Neuronal stem cell (in vitro differentiated cells): Measurements from ENCODE around the gene VASP.

Experiments used
- DNase-seq: peaks from one replicate; pipeline ENCODE4 v3.0.0-alpha.2; 2013; ENCODE audit warnings: low spot score
- H2AFZ ChIP-seq: one replicate; pipeline ENCODE4 v1.6.1; 2013; ENCODE audit warnings: mild to moderate bottlenecking, low read length, inconsistent platforms
- H2AK5ac ChIP-seq: 2 replicates; pipeline ENCODE4 v1.6.1; 2013; ENCODE audit warnings: low read depth, mild to moderate bottlenecking, inconsistent platforms, low read length, moderate library complexity, mixed read lengths
- H2BK120ac ChIP-seq: 2 replicates; pipeline ENCODE4 v1.6.1; 2013; ENCODE audit warnings: low read depth, mild to moderate bottlenecking, inconsistent platforms, low read length, moderate library complexity, mixed read lengths
- H2BK12ac ChIP-seq: one replicate; pipeline ENCODE4 v1.6.1; 2013; ENCODE audit warnings: low read length, inconsistent platforms
- H2BK15ac ChIP-seq: 2 replicates; pipeline ENCODE4 v1.6.1; 2013; ENCODE audit warnings: mild to moderate bottlenecking, low read length, inconsistent platforms, mixed read lengths
- H2BK5ac ChIP-seq: one replicate; pipeline ENCODE4 v1.6.1; 2013; ENCODE audit warnings: inconsistent platforms, mild to moderate bottlenecking, low read length, moderate library complexity
- H3K14ac ChIP-seq: one replicate; pipeline ENCODE4 v1.6.1; 2013; ENCODE audit warnings: low read length, inconsistent platforms
- H3K18ac ChIP-seq: 2 replicates; pipeline ENCODE4 v1.6.1; 2013; ENCODE audit warnings: low read length, inconsistent platforms
- H3K23ac ChIP-seq: 2 replicates; pipeline ENCODE4 v1.6.1; 2013; ENCODE audit warnings: low read depth, mild to moderate bottlenecking, mixed read lengths, low read length, inconsistent platforms; ENCODE audit not compliant: poor library complexity
- H3K27ac ChIP-seq: replicated peaks from 3 replicates; pipeline ENCODE4 v1.5.1; 2013; ENCODE audit warnings: low read length, inconsistent platforms
- H3K27me3 ChIP-seq, 3 experiments: 2 replicates each; pipeline ENCODE4 v1.6.1; 2013; ENCODE audit warnings: low read length in 3 of 3, mild to moderate bottlenecking in 2 of 3, inconsistent platforms in 1 of 3, low read depth in 1 of 3, mixed read lengths in 1 of 3, moderate library complexity in 1 of 3; ENCODE audit not compliant: control insufficient read depth in 3 of 3, insufficient read depth in 3 of 3
- H3K36me3 ChIP-seq, 2 donors: replicated peaks in 1 of 2; 2 replicates each; pipeline ENCODE4 v1.6.1; 2013; ENCODE audit warnings: low read length in 2 of 2; ENCODE audit not compliant: control insufficient read depth in 2 of 2, insufficient read depth in 2 of 2
- H3K4ac ChIP-seq: 2 replicates; pipeline ENCODE4 v1.6.1; 2013; ENCODE audit warnings: inconsistent platforms, mild to moderate bottlenecking, low read length, moderate library complexity
- H3K4me1 ChIP-seq, 2 donors: 1 replicate in 1 of 2; 2 replicates in 1 of 2; pipeline ENCODE4 v1.6.1; 2013; ENCODE audit warnings: low read length in 2 of 2, low read depth in 1 of 2; ENCODE audit not compliant: control insufficient read depth in 2 of 2, insufficient read depth in 1 of 2
- H3K4me2 ChIP-seq: one replicate; pipeline ENCODE4 v1.6.1; 2013; ENCODE audit warnings: mild to moderate bottlenecking, low read length, inconsistent platforms; ENCODE audit not compliant: insufficient read depth, poor library complexity, severe bottlenecking
- H3K4me3 ChIP-seq, 2 donors: 2 replicates each; pipeline ENCODE4 v1.5.1; 2013; ENCODE audit warnings: low read length in 2 of 2, mild to moderate bottlenecking in 2 of 2, inconsistent platforms in 1 of 2, moderate library complexity in 1 of 2
- H3K79me1 ChIP-seq: one replicate; pipeline ENCODE4 v1.6.1; 2013; ENCODE audit warnings: low read depth, mild to moderate bottlenecking, inconsistent platforms, low read length, moderate library complexity
- H3K9ac ChIP-seq: one replicate; pipeline ENCODE4 v1.6.1; 2013; ENCODE audit warnings: mild to moderate bottlenecking, low read depth, low read length, inconsistent platforms; ENCODE audit not compliant: poor library complexity
- H3K9me3 ChIP-seq, 2 donors: replicated peaks in 1 of 2; 2 replicates each; pipeline versions ENCODE3 to v1.6.1; 2013; ENCODE audit warnings: low read length in 2 of 2, mild to moderate bottlenecking in 2 of 2, inconsistent platforms in 1 of 2, low read depth in 1 of 2, mixed read lengths in 1 of 2, moderate library complexity in 1 of 2; ENCODE audit not compliant: control insufficient read depth in 2 of 2, insufficient read depth in 1 of 2
- H4K8ac ChIP-seq: one replicate; pipeline ENCODE4 v1.6.1; 2013; ENCODE audit warnings: low read depth, mild to moderate bottlenecking, inconsistent platforms, low read length, moderate library complexity
- H4K91ac ChIP-seq: one replicate; pipeline ENCODE4 v1.6.1; 2013; ENCODE audit warnings: low read length, low read depth, mild to moderate bottlenecking, inconsistent platforms; ENCODE audit not compliant: poor library complexity
- WGBS, 2 donors: extraction: QIAGEN DNeasy Blood & Tissue Kit; methylation state at CpG; one replicate each; pipeline ENCODE4 v1.1.7; 2013; ENCODE audit warnings: missing lambda C conversion rate in 2 of 2, mixed read lengths in 1 of 2; ENCODE audit not compliant: insufficient read length in 2 of 2, insufficient replicate concordance in 1 of 2; ENCODE audit errors: extremely low coverage in 2 of 2; 5-methylcytosine and 5-hydroxymethylcytosine counted together

The VASP gene

GRCh38 chr19:45476304-45476703 is 31.0 kb upstream of the VASP start:
- H3K23ac ChIP-seq, result no peak overlapping the region
- H2BK12ac ChIP-seq, result no peak overlapping the region
- H3K79me1 ChIP-seq, result no peaks in the 10 kb centered on the region
- no peak overlapping the region for H2AK5ac ChIP-seq
- no peak overlapping the region for H4K8ac ChIP-seq
- no peak overlapping the region for H4K91ac ChIP-seq
- H2AFZ ChIP-seq, result no peak overlapping the region
- WGBS, 2 donors, result no CpG with 5 or more reads among the region's 5 CpGs
- no peak for DNase-seq
- no peak overlapping the region for H3K4me3 ChIP-seq
- no peaks in the 10 kb centered on the region for H3K9me3 ChIP-seq
- no peak overlapping the region for H3K9ac ChIP-seq
- no peak overlapping the region for H2BK15ac ChIP-seq
- peak overlapping the region; percentile 44 for H3K18ac ChIP-seq
- no peak overlapping the region for H2BK5ac ChIP-seq
- H3K4ac ChIP-seq, result no peak overlapping the region
- peaks cover 0 to 28% (median 0%) of the 10 kb centered on the region in 3 experiments for H3K27me3 ChIP-seq
- peaks cover 6 to 8% of the 10 kb centered on the region in 2 donors for H3K4me1 ChIP-seq
- no peak overlapping the region for H3K27ac ChIP-seq
- no peak overlapping the region for H3K4me2 ChIP-seq
- no peak overlapping the region for H3K14ac ChIP-seq
- H3K36me3 ChIP-seq, result no peaks in the 10 kb centered on the region
- H2BK120ac ChIP-seq, result no peak overlapping the region

GRCh38 chr19:45477186-45477585 is 30.1 kb upstream of the VASP start:
- Histone ChIP-seq H3K18ac (peak overlapping the region; percentile 19), H2AFZ (no peak overlapping the region), H3K4me3 (no peak overlapping the region), H3K9me3 (no peaks in the 10 kb centered on the region), H3K9ac (no peak overlapping the region), H2BK12ac (no peak overlapping the region), H3K23ac (no peak overlapping the region), H3K14ac (no peak overlapping the region), H3K79me1 (no peaks in the 10 kb centered on the region), H3K27me3 (peaks cover 0 to 19% (median 0%) of the 10 kb centered on the region in 3 experiments), H3K36me3 (no peaks in the 10 kb centered on the region), H2BK5ac (no peak overlapping the region), H2BK15ac (no peak overlapping the region), H3K4ac (no peak overlapping the region), H3K27ac (no peak overlapping the region), H3K4me1 (peaks cover 6 to 8% of the 10 kb centered on the region in 2 donors), H3K4me2 (no peak overlapping the region), H4K91ac (no peak overlapping the region), H2BK120ac (no peak overlapping the region), H4K8ac (no peak overlapping the region), H2AK5ac (peak overlapping the region; percentile 74)
- no CpG with 5 or more reads among the region's 5 CpGs for WGBS, 2 donors
- no peak for DNase-seq

- Histone ChIP-seq H3K9ac (no peak overlapping the region), H3K9me3 (no peaks in the 10 kb centered on the region), H3K18ac (no peak overlapping the region), H4K8ac (no peak overlapping the region), H2BK120ac (no peak overlapping the region), H2BK15ac (no peak overlapping the region), H3K4me1 (peaks cover 6% of the 10 kb centered on the region in 2 donors), H3K27me3 (peaks cover 0 to 12% (median 0%) of the 10 kb centered on the region in 3 experiments), H3K36me3 (no peaks in the 10 kb centered on the region), H3K14ac (no peak overlapping the region), H2BK5ac (no peak overlapping the region), H2BK12ac (no peak overlapping the region), H3K79me1 (no peaks in the 10 kb centered on the region), H3K27ac (peak overlapping the region; percentile 22), H2AFZ (no peak overlapping the region), H4K91ac (no peak overlapping the region), H3K23ac (no peak overlapping the region), H3K4me3 (peak overlapping the region; percentile 50 to 55), H2AK5ac (no peak overlapping the region), H3K4me2 (peak overlapping the region; percentile 42), H3K4ac (no peak overlapping the region)
- no peak for DNase-seq
- WGBS, 2 donors, result no CpG with 5 or more reads among the region's 12 CpGs
Observed at GRCh38 chr19:45477713-45478453, 29.4 kb upstream of the VASP start.

- peaks cover 4 to 6% of the 10 kb centered on the region in 2 donors for H3K4me1 ChIP-seq
- peak overlapping the region; percentile 60 for H3K27ac ChIP-seq
- H4K91ac ChIP-seq, result no peak overlapping the region
- peak; percentile 92 for DNase-seq
- H3K9ac ChIP-seq, result no peak overlapping the region
- H2BK12ac ChIP-seq, result no peak overlapping the region
- H3K27me3 ChIP-seq, result peaks cover 0 to 8% (median 0%) of the 10 kb centered on the region in 3 experiments
- no peaks in the 10 kb centered on the region for H3K36me3 ChIP-seq
- H2BK5ac ChIP-seq, result no peak overlapping the region
- H2BK15ac ChIP-seq, result no peak overlapping the region
- H3K79me1 ChIP-seq, result no peaks in the 10 kb centered on the region
- H4K8ac ChIP-seq, result no peak overlapping the region
- H3K4ac ChIP-seq, result no peak overlapping the region
- no peaks in the 10 kb centered on the region for H3K9me3 ChIP-seq
- no peak overlapping the region for H2AK5ac ChIP-seq
- H3K18ac ChIP-seq, result peak overlapping the region; percentile 73
- H3K23ac ChIP-seq, result no peak overlapping the region
- no peak overlapping the region for H2BK120ac ChIP-seq
- peak overlapping the region; percentile 65 for H3K4me2 ChIP-seq
- no CpG with 5 or more reads among the region's 39 CpGs for WGBS, 2 donors
- peak overlapping the region; percentile 50 to 77 for H3K4me3 ChIP-seq
- H3K14ac ChIP-seq, result no peak overlapping the region
- H2AFZ ChIP-seq, result peak overlapping the region; percentile 85
Observed at GRCh38 chr19:45478454-45479238, 28.6 kb upstream of the VASP start.
